GM13977 (cell line): ENCODE results near the gene SBF1.
"Not testable (repeated sequence)": the region's sequence is repeated elsewhere in the genome, so short reads cannot be mapped to it uniquely, and the experiment has no call there.

ENCODE experiments used
- DNase-seq: peaks from one replicate; pipeline ENCODE4 v3.0.0; 2012; ENCODE audit warnings: low spot score
- CTCF ChIP-seq: IDR thresholded peaks from 2 replicates; pipeline ENCODE4 v1.5.1; 2012; ENCODE audit warnings: mild to moderate bottlenecking, control low read depth; ENCODE audit not compliant: insufficient read depth; ENCODE audit errors: extremely low read depth, missing control alignments
- in situ Hi-C: fragments of 300-500 bp; cut with MboI; formaldehyde crosslinking; loops from one replicate; pipeline ENCODE4 v1.12.0; 2022; ENCODE audit warnings: low sequenced_read_pairs, low pct_unique_long_range_greater_than_20kb, mixed read lengths, inconsistent platforms; ENCODE audit not compliant: unreplicated experiment

The SBF1 gene

GRCh38 chr22:50435291-50436014, 39.4 kb downstream of the SBF1 start:
- DNase-seq = no peak
- TF ChIP-seq CTCF = no peak
- in situ Hi-C loops = no loop called here

- no peak for TF ChIP-seq CTCF
- in situ Hi-C loops = no loop called here
- DNase-seq = no peak
Measured at GRCh38 chr22:50434849-50435248, 40.0 kb downstream of the SBF1 start.

- in situ Hi-C loops, DNase-seq: not testable (repeated sequence)
Measured at GRCh38 chr22:50432877-50433510, 41.8 kb downstream of the SBF1 start.

- no peak for DNase-seq
- in situ Hi-C loops = no loop called here
- no peak for TF ChIP-seq CTCF
Measured at GRCh38 chr22:50432131-50432876, 42.5 kb downstream of the SBF1 start.

GRCh38 chr22:50425179-50425916, 49.5 kb downstream of the SBF1 start:
- DNase-seq = no peak
- no peak for TF ChIP-seq CTCF
- in situ Hi-C loops = no loop called here

GRCh38 chr22:50423956-50424355, 50.9 kb downstream of the SBF1 start:
- in situ Hi-C loops = no loop called here
- no peak for DNase-seq
- no peak for TF ChIP-seq CTCF
